NCI-H748 (cell line): Measurements from ENCODE around the gene SPAG7.
"Not testable (repeated sequence)": the region's sequence is repeated elsewhere in the genome, so short reads cannot be mapped to it uniquely, and the experiment has no call there.

Experiments
- DNase-seq: peaks from one replicate; lab custom pipeline; 2025; ENCODE audit not compliant: unreplicated experiment; lab: John Stamatoyannopoulos, UW

The SPAG7 gene

GRCh38 chr17:4938688-4939545 lies 28.7 kb downstream of the SPAG7 start:
- DNase-seq: peak; percentile 54

- no peak for DNase-seq
Measured at GRCh38 chr17:4938069-4938491, 29.5 kb downstream of the SPAG7 start.

GRCh38 chr17:4937553-4937952 lies 30.1 kb downstream of the SPAG7 start:
- no peak for DNase-seq

GRCh38 chr17:4936436-4936835 lies 31.2 kb downstream of the SPAG7 start:
- DNase-seq: no peak

GRCh38 chr17:4935650-4936049 lies 32.0 kb downstream of the SPAG7 start:
- DNase-seq: no peak

GRCh38 chr17:4934173-4934979 lies 33.2 kb downstream of the SPAG7 start:
- DNase-seq: peak; percentile 24

- DNase-seq: no peak
Measured at GRCh38 chr17:4933646-4934045, 34.0 kb downstream of the SPAG7 start.

GRCh38 chr17:4932756-4933155 lies 34.9 kb downstream of the SPAG7 start:
- no peak for DNase-seq

- no peak for DNase-seq
Measured at GRCh38 chr17:4931963-4932362, 35.7 kb downstream of the SPAG7 start, which contains the start of gene GP1BA. GP1BA (plus strand) TSS chr17:4932277; CDS start chr17:4932605, 328 bp downstream.

GRCh38 chr17:4928881-4929280 lies 38.7 kb downstream of the SPAG7 start:
- DNase-seq: no peak

GRCh38 chr17:4926577-4927335 lies 40.9 kb downstream of the SPAG7 start:
- not testable (repeated sequence) for DNase-seq

- DNase-seq: no peak
Measured at GRCh38 chr17:4921320-4921719, 46.3 kb downstream of the SPAG7 start.

- DNase-seq: no peak
Measured at GRCh38 chr17:4920351-4921048, 47.1 kb downstream of the SPAG7 start.

- DNase-seq: no peak
Measured at GRCh38 chr17:4919511-4920047, 48.0 kb downstream of the SPAG7 start.

- DNase-seq: not testable (repeated sequence)
Measured at GRCh38 chr17:4914551-4914950, 53.1 kb downstream of the SPAG7 start.

GRCh38 chr17:4913994-4914393 lies 53.6 kb downstream of the SPAG7 start:
- DNase-seq: no peak
